WTC11 (cell line): ENCODE measurements around the gene CPNE4. TPM values are rescaled to one million over a fixed set of nuclear protein-coding genes. Genes with fewer than 3 reads are reported as not detected.

Experiments used
- ATAC-seq: fragments of 200-7000 bp; cut with Tn5 transposase; 2 replicates; pipeline ENCODE4 v1.10.0; 2021; ENCODE audit warnings: mild to moderate bottlenecking, moderate library complexity
- CTCF ChIA-PET: fragments of 300-600 bp; sonication (Branson Sonifier 250); formaldehyde crosslinking; loops from one replicate; lab custom pipeline; 2021; ENCODE audit warnings: antibody characterized with exemption; lab: Charles Lee
- POLR2A ChIA-PET: fragments of 350-600 bp; sonication (Branson Sonifier 250); formaldehyde crosslinking; loops from one replicate; lab custom pipeline; 2021; ENCODE audit warnings: antibody characterized with exemption; lab: Charles Lee
- DNase-seq: peaks from one replicate; pipeline ENCODE4 v3.0.0; 2021; ENCODE audit warnings: low spot score
- H3K27ac Mint-ChIP-seq: 2 replicates; pipeline ENCODE4 v1.8.0; 2021; ENCODE audit warnings: mixed read lengths
- H3K27me3 Mint-ChIP-seq: 2 replicates; pipeline ENCODE4 v1.8.0; 2021; ENCODE audit warnings: low read depth, mild to moderate bottlenecking, moderate library complexity, mixed read lengths
- H3K36me3 Mint-ChIP-seq: 2 replicates; pipeline ENCODE4 v1.8.0; 2021; ENCODE audit warnings: mixed read lengths
- H3K4me1 Mint-ChIP-seq: 2 replicates; pipeline ENCODE4 v1.8.0; 2022; ENCODE audit warnings: mixed read lengths
- H3K4me3 Mint-ChIP-seq: 2 replicates; pipeline ENCODE4 v1.8.0; 2021; ENCODE audit warnings: mild to moderate bottlenecking, moderate library complexity, mixed read lengths
- H3K9me3 Mint-ChIP-seq: 2 replicates; pipeline ENCODE4 v1.8.0; 2021; ENCODE audit warnings: mixed read lengths
- CREB1 ChIP-seq: sonication (generic); formaldehyde crosslinking; IDR thresholded peaks from 2 replicates; pipeline ENCODE4 v1.8.0; 2023; ENCODE audit warnings: mild to moderate bottlenecking, missing genetic modification reagents
- ERG ChIP-seq: fragments of 250-450 bp; sonication (Bioruptor Pico); IDR thresholded peaks from 2 replicates; pipeline ENCODE4 v1.8.0; 2021; ENCODE audit warnings: mild to moderate bottlenecking
- ETV6 ChIP-seq: sonication (generic); formaldehyde crosslinking; IDR thresholded peaks from 2 replicates; pipeline ENCODE4 v1.8.1; 2022; ENCODE audit warnings: mild to moderate bottlenecking, missing genetic modification reagents
- FOXJ3 ChIP-seq: sonication (generic); formaldehyde crosslinking; IDR thresholded peaks from 2 replicates; pipeline ENCODE4 v1.9.0; 2021; ENCODE audit warnings: missing genetic modification reagents, mild to moderate bottlenecking, borderline replicate concordance
- GRHL2 ChIP-seq: fragments of 250-450 bp; sonication (Bioruptor Pico); IDR thresholded peaks from 2 replicates; pipeline ENCODE4 v1.8.0; 2022; ENCODE audit warnings: mild to moderate bottlenecking, moderate library complexity; ENCODE audit not compliant: insufficient replicate concordance, severe bottlenecking
- HMGA2 ChIP-seq: fragments of 250-450 bp; sonication (Bioruptor Pico); IDR thresholded peaks from 2 replicates; pipeline ENCODE4 v1.4.0; 2021; ENCODE audit warnings: mild to moderate bottlenecking, moderate library complexity
- JUN ChIP-seq: sonication (generic); formaldehyde crosslinking; IDR thresholded peaks from 2 replicates; pipeline ENCODE4 v1.8.0; 2023; ENCODE audit warnings: mild to moderate bottlenecking, missing genetic modification reagents
- KAT7 ChIP-seq: sonication (generic); formaldehyde crosslinking; IDR thresholded peaks from 2 replicates; pipeline ENCODE4 v1.8.1; 2023; ENCODE audit warnings: missing genetic modification reagents, mild to moderate bottlenecking, borderline replicate concordance
- PRRX2 ChIP-seq: fragments of 250-450 bp; sonication (Bioruptor Pico); IDR thresholded peaks from 2 replicates; pipeline ENCODE4 v1.8.0; 2021; ENCODE audit warnings: mild to moderate bottlenecking
- USF1 ChIP-seq: sonication (generic); formaldehyde crosslinking; IDR thresholded peaks from 2 replicates; pipeline ENCODE4 v1.8.0; 2022; ENCODE audit warnings: mild to moderate bottlenecking, missing genetic modification reagents
- ZNF263 ChIP-seq: sonication (generic); formaldehyde crosslinking; IDR thresholded peaks from 2 replicates; pipeline ENCODE4 v1.8.1; 2022; ENCODE audit warnings: low read depth, mild to moderate bottlenecking, moderate library complexity, missing genetic modification reagents
- ZNF396 ChIP-seq: fragments of 250-450 bp; sonication (Bioruptor Pico); IDR thresholded peaks from 2 replicates; pipeline ENCODE4 v1.8.0; 2021; ENCODE audit warnings: mild to moderate bottlenecking, moderate library complexity, borderline replicate concordance
- total RNA-seq: library from RNA; stranded (reverse); gene quantifications from 3 replicates; pipeline ENCODE4 v1.2.3, GENCODE V29; 2021
- TF ChIP-seq, protein P1 (sequence below): sonication (generic); formaldehyde crosslinking; IDR thresholded peaks from 2 replicates; pipeline ENCODE4 v1.8.1; 2022; ENCODE audit warnings: mild to moderate bottlenecking, missing genetic modification reagents, moderate library complexity, borderline replicate concordance
- TF ChIP-seq, protein P2 (sequence below): sonication (generic); formaldehyde crosslinking; IDR thresholded peaks from 2 replicates; pipeline ENCODE4 v1.8.1; 2023; ENCODE audit warnings: mild to moderate bottlenecking, missing genetic modification reagents, moderate library complexity
- TF ChIP-seq, protein P3 (sequence below): sonication (generic); formaldehyde crosslinking; IDR thresholded peaks from 2 replicates; pipeline ENCODE4 v1.8.1; 2023; ENCODE audit warnings: mild to moderate bottlenecking, missing genetic modification reagents, borderline replicate concordance
- TF ChIP-seq, protein P4 (sequence below): sonication (generic); formaldehyde crosslinking; IDR thresholded peaks from 2 replicates; pipeline ENCODE4 v1.8.0; 2022; ENCODE audit warnings: mild to moderate bottlenecking, missing genetic modification reagents
- TF ChIP-seq, protein P5 (sequence below): sonication (generic); formaldehyde crosslinking; IDR thresholded peaks from 2 replicates; pipeline ENCODE4 v1.8.0; 2023; ENCODE audit warnings: missing genetic modification reagents, mild to moderate bottlenecking, borderline replicate concordance

The CPNE4 gene
- total RNA-seq, 1 experiment from 2014 or later: 2.4 TPM

GRCh38 chr3:131561511-131561910, 473.3 kb downstream of the CPNE4 start:
- CTCF ChIA-PET: interaction anchor here (1.8 to 1.9 kb wide), 2 partner anchors 12 to 35 kb away, joined by 6 to 9 read pairs; no protein-coding TSS in a partner anchor
- no peak for TF ChIP-seq GRHL2 (CRISPR knock-in tag)
- 0 out of 2 replicates have a peak, but pooled peaks have one; percentile 21 for TF ChIP-seq HMGA2 (CRISPR knock-in tag)
- TF ChIP-seq, protein P1, sequence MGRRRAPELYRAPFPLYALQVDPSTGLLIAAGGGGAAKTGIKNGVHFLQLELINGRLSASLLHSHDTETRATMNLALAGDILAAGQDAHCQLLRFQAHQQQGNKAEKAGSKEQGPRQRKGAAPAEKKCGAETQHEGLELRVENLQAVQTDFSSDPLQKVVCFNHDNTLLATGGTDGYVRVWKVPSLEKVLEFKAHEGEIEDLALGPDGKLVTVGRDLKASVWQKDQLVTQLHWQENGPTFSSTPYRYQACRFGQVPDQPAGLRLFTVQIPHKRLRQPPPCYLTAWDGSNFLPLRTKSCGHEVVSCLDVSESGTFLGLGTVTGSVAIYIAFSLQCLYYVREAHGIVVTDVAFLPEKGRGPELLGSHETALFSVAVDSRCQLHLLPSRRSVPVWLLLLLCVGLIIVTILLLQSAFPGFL (CRISPR knock-in tag): no peak
- TF ChIP-seq, all 79 proteins: peak for 1

GRCh38 chr3:131560795-131561194, 474.0 kb downstream of the CPNE4 start:
- no peak for ATAC-seq
- Mint-ChIP-seq H3K4me3 (no peak overlapping the region), H3K9me3 (no peaks in the 10 kb centered on the region), H3K4me1 (peaks cover 39% of the 10 kb centered on the region), H3K27ac (no peak overlapping the region), H3K36me3 (no peaks in the 10 kb centered on the region), H3K27me3 (no peaks in the 10 kb centered on the region)
- TF ChIP-seq ERG (CRISPR knock-in tag) (no peak), ZNF396 (no peak), FOXJ3 (CRISPR knock-in tag) (no peak), ZNF263 (CRISPR knock-in tag) (no peak)
- TF ChIP-seq, protein P2, sequence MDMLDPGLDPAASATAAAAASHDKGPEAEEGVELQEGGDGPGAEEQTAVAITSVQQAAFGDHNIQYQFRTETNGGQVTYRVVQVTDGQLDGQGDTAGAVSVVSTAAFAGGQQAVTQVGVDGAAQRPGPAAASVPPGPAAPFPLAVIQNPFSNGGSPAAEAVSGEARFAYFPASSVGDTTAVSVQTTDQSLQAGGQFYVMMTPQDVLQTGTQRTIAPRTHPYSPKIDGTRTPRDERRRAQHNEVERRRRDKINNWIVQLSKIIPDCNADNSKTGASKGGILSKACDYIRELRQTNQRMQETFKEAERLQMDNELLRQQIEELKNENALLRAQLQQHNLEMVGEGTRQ: no peak
- TF ChIP-seq, protein P3, sequence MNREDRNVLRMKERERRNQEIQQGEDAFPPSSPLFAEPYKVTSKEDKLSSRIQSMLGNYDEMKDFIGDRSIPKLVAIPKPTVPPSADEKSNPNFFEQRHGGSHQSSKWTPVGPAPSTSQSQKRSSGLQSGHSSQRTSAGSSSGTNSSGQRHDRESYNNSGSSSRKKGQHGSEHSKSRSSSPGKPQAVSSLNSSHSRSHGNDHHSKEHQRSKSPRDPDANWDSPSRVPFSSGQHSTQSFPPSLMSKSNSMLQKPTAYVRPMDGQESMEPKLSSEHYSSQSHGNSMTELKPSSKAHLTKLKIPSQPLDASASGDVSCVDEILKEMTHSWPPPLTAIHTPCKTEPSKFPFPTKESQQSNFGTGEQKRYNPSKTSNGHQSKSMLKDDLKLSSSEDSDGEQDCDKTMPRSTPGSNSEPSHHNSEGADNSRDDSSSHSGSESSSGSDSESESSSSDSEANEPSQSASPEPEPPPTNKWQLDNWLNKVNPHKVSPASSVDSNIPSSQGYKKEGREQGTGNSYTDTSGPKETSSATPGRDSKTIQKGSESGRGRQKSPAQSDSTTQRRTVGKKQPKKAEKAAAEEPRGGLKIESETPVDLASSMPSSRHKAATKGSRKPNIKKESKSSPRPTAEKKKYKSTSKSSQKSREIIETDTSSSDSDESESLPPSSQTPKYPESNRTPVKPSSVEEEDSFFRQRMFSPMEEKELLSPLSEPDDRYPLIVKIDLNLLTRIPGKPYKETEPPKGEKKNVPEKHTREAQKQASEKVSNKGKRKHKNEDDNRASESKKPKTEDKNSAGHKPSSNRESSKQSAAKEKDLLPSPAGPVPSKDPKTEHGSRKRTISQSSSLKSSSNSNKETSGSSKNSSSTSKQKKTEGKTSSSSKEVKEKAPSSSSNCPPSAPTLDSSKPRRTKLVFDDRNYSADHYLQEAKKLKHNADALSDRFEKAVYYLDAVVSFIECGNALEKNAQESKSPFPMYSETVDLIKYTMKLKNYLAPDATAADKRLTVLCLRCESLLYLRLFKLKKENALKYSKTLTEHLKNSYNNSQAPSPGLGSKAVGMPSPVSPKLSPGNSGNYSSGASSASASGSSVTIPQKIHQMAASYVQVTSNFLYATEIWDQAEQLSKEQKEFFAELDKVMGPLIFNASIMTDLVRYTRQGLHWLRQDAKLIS (CRISPR knock-in tag): no peak
- TF ChIP-seq, protein P4, sequence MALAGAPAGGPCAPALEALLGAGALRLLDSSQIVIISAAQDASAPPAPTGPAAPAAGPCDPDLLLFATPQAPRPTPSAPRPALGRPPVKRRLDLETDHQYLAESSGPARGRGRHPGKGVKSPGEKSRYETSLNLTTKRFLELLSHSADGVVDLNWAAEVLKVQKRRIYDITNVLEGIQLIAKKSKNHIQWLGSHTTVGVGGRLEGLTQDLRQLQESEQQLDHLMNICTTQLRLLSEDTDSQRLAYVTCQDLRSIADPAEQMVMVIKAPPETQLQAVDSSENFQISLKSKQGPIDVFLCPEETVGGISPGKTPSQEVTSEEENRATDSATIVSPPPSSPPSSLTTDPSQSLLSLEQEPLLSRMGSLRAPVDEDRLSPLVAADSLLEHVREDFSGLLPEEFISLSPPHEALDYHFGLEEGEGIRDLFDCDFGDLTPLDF (CRISPR knock-in tag): no peak
- no peak for DNase-seq
- ChIA-PET CTCF (interaction anchor here (1.9 kb wide), 1 partner anchor 34 kb away, joined by 6 read pairs; no protein-coding TSS in a partner anchor), POLR2A (no interaction called here)

More at GRCh38 chr3:131561511-131561910, 473.3 kb downstream of the CPNE4 start:
- Mint-ChIP-seq H3K4me3 (no peak overlapping the region), H3K27me3 (no peaks in the 10 kb centered on the region), H3K4me1 (peaks cover 39% of the 10 kb centered on the region), H3K36me3 (no peaks in the 10 kb centered on the region), H3K27ac (peak overlapping the region; percentile 66; the same call in 1 of the 2 replicates), H3K9me3 (no peaks in the 10 kb centered on the region)
- DNase-seq (no peak), ATAC-seq (no peak)
- POLR2A ChIA-PET: no interaction called here

GRCh38 chr3:131555456-131555855, 479.4 kb downstream of the CPNE4 start:
- ChIA-PET CTCF (no interaction called here), POLR2A (no interaction called here)
- Mint-ChIP-seq H3K4me3 (no peak overlapping the region), H3K4me1 (peaks cover 13% of the 10 kb centered on the region), H3K27me3 (no peaks in the 10 kb centered on the region), H3K9me3 (no peaks in the 10 kb centered on the region), H3K36me3 (no peaks in the 10 kb centered on the region), H3K27ac (no peak overlapping the region)
- ATAC-seq: no peak
- no peak for DNase-seq
- TF ChIP-seq JUN (CRISPR knock-in tag): no peak
- TF ChIP-seq CREB1 (CRISPR knock-in tag): no peak
- TF ChIP-seq ETV6 (CRISPR knock-in tag): no peak
- no peak for TF ChIP-seq USF1 (CRISPR knock-in tag)
- TF ChIP-seq, protein P5, sequence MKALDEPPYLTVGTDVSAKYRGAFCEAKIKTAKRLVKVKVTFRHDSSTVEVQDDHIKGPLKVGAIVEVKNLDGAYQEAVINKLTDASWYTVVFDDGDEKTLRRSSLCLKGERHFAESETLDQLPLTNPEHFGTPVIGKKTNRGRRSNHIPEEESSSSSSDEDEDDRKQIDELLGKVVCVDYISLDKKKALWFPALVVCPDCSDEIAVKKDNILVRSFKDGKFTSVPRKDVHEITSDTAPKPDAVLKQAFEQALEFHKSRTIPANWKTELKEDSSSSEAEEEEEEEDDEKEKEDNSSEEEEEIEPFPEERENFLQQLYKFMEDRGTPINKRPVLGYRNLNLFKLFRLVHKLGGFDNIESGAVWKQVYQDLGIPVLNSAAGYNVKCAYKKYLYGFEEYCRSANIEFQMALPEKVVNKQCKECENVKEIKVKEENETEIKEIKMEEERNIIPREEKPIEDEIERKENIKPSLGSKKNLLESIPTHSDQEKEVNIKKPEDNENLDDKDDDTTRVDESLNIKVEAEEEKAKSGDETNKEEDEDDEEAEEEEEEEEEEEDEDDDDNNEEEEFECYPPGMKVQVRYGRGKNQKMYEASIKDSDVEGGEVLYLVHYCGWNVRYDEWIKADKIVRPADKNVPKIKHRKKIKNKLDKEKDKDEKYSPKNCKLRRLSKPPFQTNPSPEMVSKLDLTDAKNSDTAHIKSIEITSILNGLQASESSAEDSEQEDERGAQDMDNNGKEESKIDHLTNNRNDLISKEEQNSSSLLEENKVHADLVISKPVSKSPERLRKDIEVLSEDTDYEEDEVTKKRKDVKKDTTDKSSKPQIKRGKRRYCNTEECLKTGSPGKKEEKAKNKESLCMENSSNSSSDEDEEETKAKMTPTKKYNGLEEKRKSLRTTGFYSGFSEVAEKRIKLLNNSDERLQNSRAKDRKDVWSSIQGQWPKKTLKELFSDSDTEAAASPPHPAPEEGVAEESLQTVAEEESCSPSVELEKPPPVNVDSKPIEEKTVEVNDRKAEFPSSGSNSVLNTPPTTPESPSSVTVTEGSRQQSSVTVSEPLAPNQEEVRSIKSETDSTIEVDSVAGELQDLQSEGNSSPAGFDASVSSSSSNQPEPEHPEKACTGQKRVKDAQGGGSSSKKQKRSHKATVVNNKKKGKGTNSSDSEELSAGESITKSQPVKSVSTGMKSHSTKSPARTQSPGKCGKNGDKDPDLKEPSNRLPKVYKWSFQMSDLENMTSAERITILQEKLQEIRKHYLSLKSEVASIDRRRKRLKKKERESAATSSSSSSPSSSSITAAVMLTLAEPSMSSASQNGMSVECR: no peak
- no peak for TF ChIP-seq KAT7
- TF ChIP-seq PRRX2 (CRISPR knock-in tag): no peak
